MM.1S (cell line): ENCODE data around the gene CLEC2D.

Experiments used
- DNase-seq: peaks from one replicate; pipeline ENCODE4 v3.0.0-alpha.2; 2015
- H2AFZ ChIP-seq: fragments of 300-600 bp; sonication (generic); 2 replicates; pipeline ENCODE4 v1.6.0; 2016; ENCODE audit warnings: antibody characterized with exemption, low read length
- H3F3A ChIP-seq: fragments of 300-600 bp; sonication (generic); 2 replicates; pipeline ENCODE4 v1.6.1; 2016; ENCODE audit warnings: mild to moderate bottlenecking, antibody characterized with exemption, low read length, moderate library complexity, mixed read lengths; ENCODE audit not compliant: insufficient read depth
- H3K27ac ChIP-seq: fragments of 300-600 bp; sonication (generic); 2 replicates; pipeline ENCODE4 v1.5.1; 2016; ENCODE audit warnings: mild to moderate bottlenecking, low read length
- H3K27me3 ChIP-seq: fragments of 300-600 bp; sonication (generic); replicated peaks from 2 replicates; pipeline ENCODE4 v1.6.0; 2016; ENCODE audit warnings: low read length; ENCODE audit not compliant: insufficient read depth
- H3K36me3 ChIP-seq: fragments of 300-600 bp; sonication (generic); replicated peaks from 2 replicates; pipeline ENCODE4 v1.6.1; 2016; ENCODE audit warnings: mild to moderate bottlenecking, low read length, mixed read lengths; ENCODE audit not compliant: insufficient read depth
- H3K4me1 ChIP-seq: fragments of 300-600 bp; sonication (generic); 2 replicates; pipeline ENCODE4 v1.6.1; 2016; ENCODE audit warnings: low read length, mixed read lengths
- H3K4me2 ChIP-seq: fragments of 300-600 bp; sonication (generic); 2 replicates; pipeline ENCODE4 v1.6.0; 2016; ENCODE audit warnings: low read depth, low read length
- H3K4me3 ChIP-seq: fragments of 300-600 bp; sonication (generic); 2 replicates; pipeline ENCODE4 v1.5.1; 2016; ENCODE audit warnings: low read length, mixed read lengths
- H3K79me2 ChIP-seq: fragments of 300-600 bp; sonication (generic); 2 replicates; pipeline ENCODE4 v1.6.1; 2016; ENCODE audit warnings: mixed run types, low read length, mixed read lengths
- H3K9ac ChIP-seq: fragments of 300-600 bp; sonication (generic); 2 replicates; pipeline ENCODE4 v1.6.1; 2016; ENCODE audit warnings: low read length, mixed read lengths
- H3K9me2 ChIP-seq: fragments of 300-600 bp; sonication (generic); replicated peaks from 2 replicates; pipeline ENCODE4 v1.6.1; 2016; ENCODE audit warnings: mild to moderate bottlenecking, low read length, mixed read lengths; ENCODE audit not compliant: insufficient read depth
- H3K9me3 ChIP-seq: fragments of 300-600 bp; sonication (generic); replicated peaks from 2 replicates; pipeline ENCODE4 v1.6.1; 2016; ENCODE audit warnings: mild to moderate bottlenecking, low read length, mixed read lengths; ENCODE audit not compliant: insufficient read depth
- H4K20me1 ChIP-seq: fragments of 300-600 bp; sonication (generic); 2 replicates; pipeline ENCODE4 v1.6.1; 2016; ENCODE audit warnings: mild to moderate bottlenecking, low read length, moderate library complexity, mixed read lengths; ENCODE audit not compliant: insufficient read depth
- CTCF ChIP-seq: fragments of 300-600 bp; sonication (generic); IDR thresholded peaks from 2 replicates; pipeline ENCODE4 v1.5.1; 2016; ENCODE audit warnings: antibody characterized with exemption, low read length, mixed read lengths
- EZH2 ChIP-seq: fragments of 300-600 bp; sonication (generic); optimal IDR thresholded peaks from 2 replicates; pipeline ENCODE3; 2017; ENCODE audit warnings: low read depth, mild to moderate bottlenecking, antibody characterized with exemption, low read length, mixed read lengths
- EZH2phosphoT487 ChIP-seq: fragments of 300-600 bp; sonication (generic); IDR thresholded peaks from 2 replicates; pipeline ENCODE4 v1.6.1; 2018; ENCODE audit warnings: antibody characterized with exemption, low read length

Gene CLEC2D

GRCh38 chr12:9646794-9647781, 22.4 kb upstream of the CLEC2D start:
- Histone ChIP-seq H3K4me1 (peaks cover 23% of the 10 kb centered on the region), H3K9me3 (no peaks in the 10 kb centered on the region), H3K27ac (peak overlapping the region; percentile 95), H4K20me1 (no peaks in the 10 kb centered on the region), H3K36me3 (no peaks in the 10 kb centered on the region), H3K9ac (peak overlapping the region; percentile 86), H3K79me2 (peaks cover 30% of the 10 kb centered on the region), H3K4me3 (peak overlapping the region; percentile 63), H2AFZ (peak overlapping the region; percentile 91), H3K27me3 (no peaks in the 10 kb centered on the region), H3K4me2 (peak overlapping the region; percentile 89), H3F3A (peaks cover 43% of the 10 kb centered on the region), H3K9me2 (no peaks in the 10 kb centered on the region)
- TF ChIP-seq EZH2phosphoT487, result no peak
- TF ChIP-seq CTCF, result no peak
- no peak for TF ChIP-seq EZH2
- DNase-seq, result peak; percentile 30

DNA sequence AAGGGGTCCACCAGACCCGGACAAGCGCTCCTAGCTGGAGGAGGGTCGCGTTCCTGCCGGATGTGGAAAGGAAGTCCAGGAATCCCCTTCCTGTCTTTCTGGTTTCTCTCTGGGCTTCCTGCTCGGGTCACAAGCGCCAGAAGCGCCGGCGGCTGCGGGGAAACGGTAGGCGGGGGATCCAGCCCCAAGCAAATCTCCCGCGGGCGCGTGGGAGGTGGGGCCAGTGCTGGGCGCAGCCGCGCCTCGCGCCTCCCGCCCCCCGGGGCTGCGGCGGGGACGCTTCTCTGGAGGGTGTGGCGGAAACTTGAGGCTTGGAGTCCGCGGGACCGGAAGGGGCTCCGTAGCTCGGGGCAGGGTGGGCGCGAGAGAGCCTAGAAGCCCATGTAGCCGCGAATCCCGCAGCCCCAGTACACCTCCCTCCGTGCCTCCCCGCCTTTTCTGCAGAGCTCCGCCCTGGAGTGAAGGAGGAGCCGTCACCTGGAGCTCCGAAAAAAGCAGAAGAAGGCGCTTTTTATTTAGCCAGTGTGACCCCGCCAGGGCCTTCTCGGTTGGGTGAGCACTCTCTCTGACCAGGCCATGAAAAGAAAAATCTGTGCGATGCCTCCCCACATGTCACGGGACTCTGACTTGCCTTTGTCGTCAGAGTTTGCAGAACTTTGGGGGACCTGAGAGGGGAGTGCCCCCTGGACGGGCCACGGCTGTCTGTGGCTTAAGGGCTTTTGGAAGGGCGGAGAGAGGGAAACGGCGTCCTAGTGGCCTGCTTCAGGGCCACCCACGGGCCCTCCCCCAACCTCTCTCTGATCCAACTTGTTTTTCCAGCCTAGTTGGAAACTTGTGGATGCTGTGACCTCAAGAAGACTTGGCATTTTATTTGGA, 21.4 kb upstream of the CLEC2D start:
- Histone ChIP-seq H3K9ac (peak overlapping the region; percentile 86), H3K4me3 (peak overlapping the region; percentile 63), H3K79me2 (peaks cover 39% of the 10 kb centered on the region), H2AFZ (peak overlapping the region; percentile 91), H3K27ac (peak overlapping the region; percentile 95), H3K4me2 (peak overlapping the region; percentile 89), H3K9me3 (no peaks in the 10 kb centered on the region), H3K4me1 (peaks cover 27% of the 10 kb centered on the region), H4K20me1 (no peaks in the 10 kb centered on the region), H3F3A (peaks cover 44% of the 10 kb centered on the region), H3K27me3 (no peaks in the 10 kb centered on the region), H3K9me2 (no peaks in the 10 kb centered on the region), H3K36me3 (no peaks in the 10 kb centered on the region)
- TF ChIP-seq EZH2phosphoT487 (no peak), EZH2 (no peak), CTCF (no peak)
- DNase-seq, result peak; percentile 90

DNA sequence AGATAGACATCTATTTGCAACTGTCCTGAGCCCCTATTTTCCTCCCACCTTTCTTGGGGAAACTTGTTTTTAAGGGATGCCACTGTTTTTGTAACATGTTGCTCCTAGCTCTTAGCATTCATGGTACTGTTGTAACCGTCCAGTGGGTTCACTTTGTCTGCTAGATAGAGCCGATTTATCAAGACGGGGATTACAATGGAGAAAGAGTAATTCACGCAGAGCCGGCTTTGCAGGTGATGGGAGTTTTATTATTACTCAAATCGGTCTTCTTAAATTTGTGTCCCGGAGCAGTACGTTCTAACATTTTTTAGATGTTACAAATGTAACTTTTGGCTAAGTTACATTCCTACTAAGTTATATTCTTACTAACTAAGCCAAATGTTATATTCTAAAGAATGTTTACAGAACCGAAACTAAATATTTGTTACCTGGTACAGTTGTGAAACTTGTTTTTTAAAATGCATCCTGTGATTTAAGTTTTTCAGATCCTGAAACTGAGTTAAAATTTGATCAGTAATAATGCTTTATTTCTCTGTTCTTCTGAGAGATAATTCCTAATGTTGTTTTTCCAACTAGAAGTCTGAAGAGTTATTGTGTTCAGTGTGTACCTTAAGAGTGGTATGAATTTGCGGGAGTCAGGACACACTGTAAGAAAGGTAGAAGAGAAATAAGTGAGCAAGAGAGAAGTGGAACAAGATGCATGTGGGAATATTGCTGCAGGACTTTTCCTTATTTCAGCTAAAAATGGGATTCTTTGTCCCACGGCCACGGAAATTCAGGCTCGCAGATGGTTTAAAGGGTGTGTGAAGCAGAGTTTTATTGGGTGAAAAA, 20.6 kb upstream of the CLEC2D start:
- Histone ChIP-seq H3K9ac (peak overlapping the region; percentile 86), H3F3A (peaks cover 44% of the 10 kb centered on the region), H2AFZ (peak overlapping the region; percentile 91; the same call in 1 of the 2 replicates), H3K79me2 (peaks cover 44% of the 10 kb centered on the region), H4K20me1 (no peaks in the 10 kb centered on the region), H3K4me1 (peaks cover 27% of the 10 kb centered on the region), H3K27me3 (no peaks in the 10 kb centered on the region), H3K9me2 (no peaks in the 10 kb centered on the region), H3K9me3 (no peaks in the 10 kb centered on the region), H3K36me3 (no peaks in the 10 kb centered on the region), H3K4me2 (peak overlapping the region; percentile 89), H3K27ac (peak overlapping the region; percentile 95), H3K4me3 (peak overlapping the region; percentile 63)
- DNase-seq, result peak; percentile 13
- no peak for TF ChIP-seq CTCF
- no peak for TF ChIP-seq EZH2
- TF ChIP-seq EZH2phosphoT487, result no peak
